ENCODE measurements around the gene SLC15A4. TPM values are rescaled to one million over a fixed set of nuclear protein-coding genes. Genes with fewer than 3 reads are reported as not detected.

The SLC15A4 gene
- total and polyA plus RNA-seq, 4 donors, result 7.3 to 25.3 (median 14.9) TPM

DNA sequence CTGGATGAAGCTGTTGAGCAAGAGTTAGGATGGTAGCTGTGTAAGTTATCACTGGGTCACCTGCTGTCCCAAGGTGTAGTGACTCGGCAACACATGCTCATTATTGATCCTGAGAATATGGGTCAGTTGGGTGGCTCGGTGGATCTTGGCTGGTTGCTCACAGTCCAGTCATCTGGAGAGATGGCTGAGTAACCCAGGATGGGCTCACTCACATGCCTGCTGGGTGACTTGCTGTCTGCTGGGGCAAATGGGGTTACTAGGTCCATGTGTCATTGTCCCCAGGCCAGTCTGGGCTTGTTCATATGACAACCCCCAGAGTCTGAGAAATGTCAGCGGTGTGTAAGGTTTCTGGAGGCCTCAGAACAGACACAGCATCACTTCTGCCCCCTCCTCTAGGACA is 69.5 kb downstream of the SLC15A4 start (continued):
- no peak for TF ChIP-seq ZBTB33 (IDR thresholded peaks at IDR 0.05)
- no peak for TF ChIP-seq HNF4G (IDR thresholded peaks at IDR 0.05)
- no peak for TF ChIP-seq HNF4A (conservative IDR thresholded peaks at IDR 0.05)
- no peak for TF ChIP-seq RAD21 (IDR thresholded peaks at IDR 0.05)
- TF ChIP-seq, protein P1, sequence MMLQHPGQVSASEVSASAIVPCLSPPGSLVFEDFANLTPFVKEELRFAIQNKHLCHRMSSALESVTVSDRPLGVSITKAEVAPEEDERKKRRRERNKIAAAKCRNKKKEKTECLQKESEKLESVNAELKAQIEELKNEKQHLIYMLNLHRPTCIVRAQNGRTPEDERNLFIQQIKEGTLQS (IDR thresholded peaks at IDR 0.05), result no peak

DNA sequence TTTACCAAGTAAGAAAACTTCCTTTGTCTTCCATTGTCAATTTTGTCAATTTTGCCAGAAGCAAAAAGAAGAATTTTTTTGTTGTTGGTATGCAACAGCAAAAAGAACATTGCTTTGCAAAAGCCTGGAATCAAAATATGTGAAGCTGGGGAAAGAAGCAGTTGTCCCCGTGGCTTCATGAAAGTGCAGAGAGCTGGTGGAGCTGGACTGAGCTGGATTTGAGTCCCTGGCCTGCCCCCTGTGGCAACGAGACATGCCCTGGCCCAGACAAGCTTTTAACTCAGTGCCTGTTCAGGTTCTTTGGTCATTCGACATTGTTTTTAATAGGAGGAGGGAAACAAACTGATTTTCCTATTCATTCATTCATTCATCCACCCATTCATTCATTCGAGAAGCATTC is 70.3 kb downstream of the SLC15A4 start:
- Histone ChIP-seq H3K36me3 (ENCODE audit: control insufficient read depth in 4 of 4, insufficient read depth in 3 of 4, low read depth in 1 of 4, low read length in 3 of 4) (no peaks in the 10 kb centered on the region), H3K4me3 (ENCODE audit: low read depth in 1 of 3, low read length in 3 of 3) (no peak overlapping the region), H3K9me3 (ENCODE audit: control insufficient read depth in 4 of 4, low read length in 3 of 4) (no peaks in the 10 kb centered on the region), H3K9ac (ENCODE audit: low read depth in 1 of 2, low read length in 2 of 2) (no peak overlapping the region), H3K4me1 (ENCODE audit: control insufficient read depth in 4 of 4, insufficient read depth in 4 of 4, low read length in 3 of 4) (no peaks in the 10 kb centered on the region), H3K27me3 (ENCODE audit: control insufficient read depth in 4 of 4, insufficient read depth in 4 of 4, low read length in 3 of 4) (peaks cover 0 to 8% (median 0%) of the 10 kb centered on the region in 4 donors), H3K27ac (ENCODE audit: low read depth in 1 of 2, low read length in 2 of 2) (no peak overlapping the region)
- 46% methylated on average over 4 of the region's 4 CpGs for WGBS
- TF ChIP-seq, protein P2, sequence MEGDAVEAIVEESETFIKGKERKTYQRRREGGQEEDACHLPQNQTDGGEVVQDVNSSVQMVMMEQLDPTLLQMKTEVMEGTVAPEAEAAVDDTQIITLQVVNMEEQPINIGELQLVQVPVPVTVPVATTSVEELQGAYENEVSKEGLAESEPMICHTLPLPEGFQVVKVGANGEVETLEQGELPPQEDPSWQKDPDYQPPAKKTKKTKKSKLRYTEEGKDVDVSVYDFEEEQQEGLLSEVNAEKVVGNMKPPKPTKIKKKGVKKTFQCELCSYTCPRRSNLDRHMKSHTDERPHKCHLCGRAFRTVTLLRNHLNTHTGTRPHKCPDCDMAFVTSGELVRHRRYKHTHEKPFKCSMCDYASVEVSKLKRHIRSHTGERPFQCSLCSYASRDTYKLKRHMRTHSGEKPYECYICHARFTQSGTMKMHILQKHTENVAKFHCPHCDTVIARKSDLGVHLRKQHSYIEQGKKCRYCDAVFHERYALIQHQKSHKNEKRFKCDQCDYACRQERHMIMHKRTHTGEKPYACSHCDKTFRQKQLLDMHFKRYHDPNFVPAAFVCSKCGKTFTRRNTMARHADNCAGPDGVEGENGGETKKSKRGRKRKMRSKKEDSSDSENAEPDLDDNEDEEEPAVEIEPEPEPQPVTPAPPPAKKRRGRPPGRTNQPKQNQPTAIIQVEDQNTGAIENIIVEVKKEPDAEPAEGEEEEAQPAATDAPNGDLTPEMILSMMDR (IDR thresholded peaks at IDR 0.05; ENCODE audit: low read depth, low read length, missing input control), result no peak
- DNase-seq (ENCODE audit: low spot score), result no peak

DNA sequence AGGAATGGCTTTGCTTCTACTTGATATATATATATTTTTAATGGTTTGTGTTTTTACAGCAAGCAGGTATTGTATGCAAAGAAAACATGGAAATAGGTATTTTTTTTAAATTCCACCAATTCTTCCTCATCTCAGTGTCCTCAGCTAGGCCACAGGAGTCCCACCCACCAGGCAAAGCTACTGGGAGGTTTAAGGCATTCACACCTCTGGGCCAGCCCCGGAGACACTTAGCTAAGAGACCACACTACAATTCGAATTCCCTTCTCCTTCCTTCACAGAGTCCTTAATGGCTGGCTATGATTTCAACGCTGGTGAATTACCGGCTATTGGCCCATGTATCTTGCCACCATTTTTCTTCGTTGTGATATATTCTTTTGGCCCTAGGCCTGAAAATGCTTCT is 71.4 kb downstream of the SLC15A4 start:
- H3K36me3 ChIP-seq (ENCODE audit: control insufficient read depth in 4 of 4, insufficient read depth in 3 of 4, low read depth in 1 of 4, low read length in 3 of 4), result no peaks in the 10 kb centered on the region
- peaks cover 0 to 8% (median 0%) of the 10 kb centered on the region in 4 donors for H3K27me3 ChIP-seq (ENCODE audit: control insufficient read depth in 4 of 4, insufficient read depth in 4 of 4, low read length in 3 of 4)
- no peak overlapping the region for H3K9ac ChIP-seq (ENCODE audit: low read depth in 1 of 2, low read length in 2 of 2)
- TF ChIP-seq RXRA (IDR thresholded peaks at IDR 0.05) (no peak), HNF4A (conservative IDR thresholded peaks at IDR 0.05) (no peak), FOXA1 (IDR thresholded peaks at IDR 0.05) (no peak), ZBTB33 (IDR thresholded peaks at IDR 0.05) (no peak), SP1 (IDR thresholded peaks at IDR 0.05) (no peak), MAX (IDR thresholded peaks at IDR 0.05) (no peak), FOXA2 (IDR thresholded peaks at IDR 0.05) (no peak), RAD21 (IDR thresholded peaks at IDR 0.05) (no peak), GABPA (IDR thresholded peaks at IDR 0.05 in 1 of 2, conservative IDR thresholded peaks at IDR 0.05 in 1 of 2) (no peak)
- TF ChIP-seq, protein P3, sequence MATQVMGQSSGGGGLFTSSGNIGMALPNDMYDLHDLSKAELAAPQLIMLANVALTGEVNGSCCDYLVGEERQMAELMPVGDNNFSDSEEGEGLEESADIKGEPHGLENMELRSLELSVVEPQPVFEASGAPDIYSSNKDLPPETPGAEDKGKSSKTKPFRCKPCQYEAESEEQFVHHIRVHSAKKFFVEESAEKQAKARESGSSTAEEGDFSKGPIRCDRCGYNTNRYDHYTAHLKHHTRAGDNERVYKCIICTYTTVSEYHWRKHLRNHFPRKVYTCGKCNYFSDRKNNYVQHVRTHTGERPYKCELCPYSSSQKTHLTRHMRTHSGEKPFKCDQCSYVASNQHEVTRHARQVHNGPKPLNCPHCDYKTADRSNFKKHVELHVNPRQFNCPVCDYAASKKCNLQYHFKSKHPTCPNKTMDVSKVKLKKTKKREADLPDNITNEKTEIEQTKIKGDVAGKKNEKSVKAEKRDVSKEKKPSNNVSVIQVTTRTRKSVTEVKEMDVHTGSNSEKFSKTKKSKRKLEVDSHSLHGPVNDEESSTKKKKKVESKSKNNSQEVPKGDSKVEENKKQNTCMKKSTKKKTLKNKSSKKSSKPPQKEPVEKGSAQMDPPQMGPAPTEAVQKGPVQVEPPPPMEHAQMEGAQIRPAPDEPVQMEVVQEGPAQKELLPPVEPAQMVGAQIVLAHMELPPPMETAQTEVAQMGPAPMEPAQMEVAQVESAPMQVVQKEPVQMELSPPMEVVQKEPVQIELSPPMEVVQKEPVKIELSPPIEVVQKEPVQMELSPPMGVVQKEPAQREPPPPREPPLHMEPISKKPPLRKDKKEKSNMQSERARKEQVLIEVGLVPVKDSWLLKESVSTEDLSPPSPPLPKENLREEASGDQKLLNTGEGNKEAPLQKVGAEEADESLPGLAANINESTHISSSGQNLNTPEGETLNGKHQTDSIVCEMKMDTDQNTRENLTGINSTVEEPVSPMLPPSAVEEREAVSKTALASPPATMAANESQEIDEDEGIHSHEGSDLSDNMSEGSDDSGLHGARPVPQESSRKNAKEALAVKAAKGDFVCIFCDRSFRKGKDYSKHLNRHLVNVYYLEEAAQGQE (IDR thresholded peaks at IDR 0.05), result no peak
- TF ChIP-seq, protein P2 (IDR thresholded peaks at IDR 0.05; ENCODE audit: low read depth, low read length, missing input control), result no peak
- TF ChIP-seq, protein P1 (IDR thresholded peaks at IDR 0.05), result no peak
- no peaks in the 10 kb centered on the region for H3K4me1 ChIP-seq (ENCODE audit: control insufficient read depth in 4 of 4, insufficient read depth in 4 of 4, low read length in 3 of 4)
- no peak overlapping the region for H3K4me3 ChIP-seq (ENCODE audit: low read depth in 1 of 3, low read length in 3 of 3)
- 77% methylated on average over 5 of the region's 5 CpGs for WGBS
- no peak overlapping the region for H3K27ac ChIP-seq (ENCODE audit: low read depth in 1 of 2, low read length in 2 of 2)
- no peak for DNase-seq (ENCODE audit: low spot score)
- H3K9me3 ChIP-seq (ENCODE audit: control insufficient read depth in 4 of 4, low read length in 3 of 4), result no peaks in the 10 kb centered on the region

All from liver (tissue), 9 donors.